DND-41 (cell line): Measurements from ENCODE around the gene LRP1.

Experiments used
- ATAC-seq: fragments of 200-7000 bp; cut with Tn5 transposase; 3 replicates; pipeline ENCODE4 v1.9.1; 2021; ENCODE audit warnings: low read depth; ENCODE audit not compliant: insufficient read depth
- DNase-seq: peaks from one replicate; pipeline ENCODE4 v3.0.0-alpha.2; 2020
- H2AFZ ChIP-seq: 2 replicates; pipeline ENCODE4 v1.6.0; 2012; ENCODE audit warnings: low read depth, low read length
- H3K27ac ChIP-seq: 2 replicates; pipeline ENCODE4 v1.5.1; 2012; ENCODE audit warnings: low read length, inconsistent platforms
- H3K27me3 ChIP-seq: fragments of 200-600 bp; sonication (generic); 2 replicates; pipeline ENCODE4 v1.6.0; 2012; ENCODE audit warnings: low read length, mild to moderate bottlenecking, inconsistent platforms; ENCODE audit not compliant: insufficient read depth, poor library complexity
- H3K36me3 ChIP-seq: 2 replicates; pipeline ENCODE4 v1.5.1; 2012; ENCODE audit warnings: low read length, inconsistent platforms; ENCODE audit not compliant: insufficient read depth
- H3K4me1 ChIP-seq: 2 replicates; pipeline ENCODE4 v1.5.1; 2012; ENCODE audit warnings: mild to moderate bottlenecking, low read length; ENCODE audit not compliant: insufficient read depth
- H3K4me2 ChIP-seq: 2 replicates; pipeline ENCODE4 v1.6.0; 2012; ENCODE audit warnings: mild to moderate bottlenecking, moderate library complexity, low read length, inconsistent platforms; ENCODE audit not compliant: insufficient read depth
- H3K4me3 ChIP-seq, 2 experiments: fragments of 200-600 bp in 1 of 2; shearing (Covaris generic) in 1 of 2; 2 replicates each; pipeline ENCODE4 v1.5.1; 2012 to 2016; ENCODE audit warnings: inconsistent platforms in 2 of 2, low read length in 2 of 2, mild to moderate bottlenecking in 2 of 2, low read depth in 1 of 2, moderate library complexity in 1 of 2
- H3K79me2 ChIP-seq: 2 replicates; pipeline ENCODE4 v1.6.0; 2012; ENCODE audit warnings: low read length, inconsistent platforms; ENCODE audit not compliant: insufficient read depth
- H3K9ac ChIP-seq: 2 replicates; pipeline ENCODE4 v1.6.0; 2012; ENCODE audit warnings: low read depth, mild to moderate bottlenecking, inconsistent platforms, low read length, moderate library complexity
- H3K9me3 ChIP-seq: 2 replicates; pipeline ENCODE4 v1.5.1; 2012; ENCODE audit warnings: low read length, moderate library complexity, mild to moderate bottlenecking, inconsistent platforms; ENCODE audit not compliant: insufficient read depth, severe bottlenecking
- H4K20me1 ChIP-seq: 2 replicates; pipeline ENCODE4 v1.6.0; 2012; ENCODE audit warnings: low read length; ENCODE audit not compliant: insufficient read depth
- EZH2 ChIP-seq: IDR thresholded peaks from 3 replicates; pipeline ENCODE4 v1.6.1; 2012; ENCODE audit warnings: borderline replicate concordance, low read depth, mild to moderate bottlenecking, moderate library complexity, low read length, inconsistent platforms; ENCODE audit not compliant: severe bottlenecking
- TF ChIP-seq, protein P1 (sequence below): IDR thresholded peaks from 2 replicates; pipeline ENCODE4 v1.5.1; 2012; ENCODE audit warnings: borderline replicate concordance, low read length, moderate library complexity, mild to moderate bottlenecking; ENCODE audit not compliant: poor library complexity, severe bottlenecking; ENCODE audit errors: extremely low read depth

LRP1 gene

DNA sequence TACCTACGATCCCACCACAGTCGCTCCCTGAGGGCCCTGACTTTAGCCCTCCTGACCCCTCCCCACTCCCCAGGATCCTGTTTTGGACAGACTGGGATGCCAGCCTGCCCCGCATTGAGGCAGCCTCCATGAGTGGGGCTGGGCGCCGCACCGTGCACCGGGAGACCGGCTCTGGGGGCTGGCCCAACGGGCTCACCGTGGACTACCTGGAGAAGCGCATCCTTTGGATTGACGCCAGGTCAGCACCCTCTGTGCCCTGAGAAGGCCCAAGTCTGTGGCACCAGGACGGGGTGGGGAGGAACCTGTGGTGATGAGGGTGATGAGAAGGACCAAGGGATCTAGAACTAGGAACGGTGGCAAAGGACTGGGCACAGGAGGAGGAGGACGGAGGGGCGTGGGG, 49.1 kb downstream of the LRP1 start:
- no peak overlapping the region for H3K9ac ChIP-seq
- DNase-seq, result no peak
- no peak overlapping the region for H3K4me3 ChIP-seq
- no peaks in the 10 kb centered on the region for H3K9me3 ChIP-seq
- no peaks in the 10 kb centered on the region for H3K79me2 ChIP-seq
- no peak overlapping the region for H2AFZ ChIP-seq
- no peak overlapping the region for H3K4me2 ChIP-seq
- TF ChIP-seq EZH2, result no peak
- TF ChIP-seq, protein P1, sequence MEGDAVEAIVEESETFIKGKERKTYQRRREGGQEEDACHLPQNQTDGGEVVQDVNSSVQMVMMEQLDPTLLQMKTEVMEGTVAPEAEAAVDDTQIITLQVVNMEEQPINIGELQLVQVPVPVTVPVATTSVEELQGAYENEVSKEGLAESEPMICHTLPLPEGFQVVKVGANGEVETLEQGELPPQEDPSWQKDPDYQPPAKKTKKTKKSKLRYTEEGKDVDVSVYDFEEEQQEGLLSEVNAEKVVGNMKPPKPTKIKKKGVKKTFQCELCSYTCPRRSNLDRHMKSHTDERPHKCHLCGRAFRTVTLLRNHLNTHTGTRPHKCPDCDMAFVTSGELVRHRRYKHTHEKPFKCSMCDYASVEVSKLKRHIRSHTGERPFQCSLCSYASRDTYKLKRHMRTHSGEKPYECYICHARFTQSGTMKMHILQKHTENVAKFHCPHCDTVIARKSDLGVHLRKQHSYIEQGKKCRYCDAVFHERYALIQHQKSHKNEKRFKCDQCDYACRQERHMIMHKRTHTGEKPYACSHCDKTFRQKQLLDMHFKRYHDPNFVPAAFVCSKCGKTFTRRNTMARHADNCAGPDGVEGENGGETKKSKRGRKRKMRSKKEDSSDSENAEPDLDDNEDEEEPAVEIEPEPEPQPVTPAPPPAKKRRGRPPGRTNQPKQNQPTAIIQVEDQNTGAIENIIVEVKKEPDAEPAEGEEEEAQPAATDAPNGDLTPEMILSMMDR, result no peak
- no peaks in the 10 kb centered on the region for H3K27me3 ChIP-seq
- no peaks in the 10 kb centered on the region; the same call in 1 of the 2 replicates for H4K20me1 ChIP-seq
- no peak overlapping the region for H3K27ac ChIP-seq
- no peaks in the 10 kb centered on the region for H3K4me1 ChIP-seq
- H3K36me3 ChIP-seq, result no peaks in the 10 kb centered on the region
- no peak for ATAC-seq

DNA sequence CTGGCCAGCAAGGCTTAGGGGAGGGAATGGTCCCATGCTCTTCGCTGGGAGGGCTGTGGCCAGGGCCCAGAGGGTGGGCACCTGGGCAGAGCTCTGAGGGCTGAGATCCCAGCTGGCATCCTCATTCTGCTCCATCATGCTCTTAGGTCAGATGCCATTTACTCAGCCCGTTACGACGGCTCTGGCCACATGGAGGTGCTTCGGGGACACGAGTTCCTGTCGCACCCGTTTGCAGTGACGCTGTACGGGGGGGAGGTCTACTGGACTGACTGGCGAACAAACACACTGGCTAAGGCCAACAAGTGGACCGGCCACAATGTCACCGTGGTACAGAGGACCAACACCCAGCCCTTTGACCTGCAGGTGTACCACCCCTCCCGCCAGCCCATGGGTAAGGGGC, 49.9 kb downstream of the LRP1 start:
- DNase-seq, result no peak
- H4K20me1 ChIP-seq, result no peaks in the 10 kb centered on the region; the same call in 1 of the 2 replicates
- no peaks in the 10 kb centered on the region for H3K4me1 ChIP-seq
- H3K9me3 ChIP-seq, result no peaks in the 10 kb centered on the region
- no peak overlapping the region for H3K27ac ChIP-seq
- ATAC-seq, result no peak
- no peaks in the 10 kb centered on the region for H3K79me2 ChIP-seq
- TF ChIP-seq, protein P1, result no peak
- TF ChIP-seq EZH2, result no peak
- no peak overlapping the region for H3K9ac ChIP-seq
- H3K4me2 ChIP-seq, result no peak overlapping the region
- H3K36me3 ChIP-seq, result no peaks in the 10 kb centered on the region
- no peak overlapping the region for H2AFZ ChIP-seq
- no peak overlapping the region for H3K4me3 ChIP-seq
- no peaks in the 10 kb centered on the region for H3K27me3 ChIP-seq

DNA sequence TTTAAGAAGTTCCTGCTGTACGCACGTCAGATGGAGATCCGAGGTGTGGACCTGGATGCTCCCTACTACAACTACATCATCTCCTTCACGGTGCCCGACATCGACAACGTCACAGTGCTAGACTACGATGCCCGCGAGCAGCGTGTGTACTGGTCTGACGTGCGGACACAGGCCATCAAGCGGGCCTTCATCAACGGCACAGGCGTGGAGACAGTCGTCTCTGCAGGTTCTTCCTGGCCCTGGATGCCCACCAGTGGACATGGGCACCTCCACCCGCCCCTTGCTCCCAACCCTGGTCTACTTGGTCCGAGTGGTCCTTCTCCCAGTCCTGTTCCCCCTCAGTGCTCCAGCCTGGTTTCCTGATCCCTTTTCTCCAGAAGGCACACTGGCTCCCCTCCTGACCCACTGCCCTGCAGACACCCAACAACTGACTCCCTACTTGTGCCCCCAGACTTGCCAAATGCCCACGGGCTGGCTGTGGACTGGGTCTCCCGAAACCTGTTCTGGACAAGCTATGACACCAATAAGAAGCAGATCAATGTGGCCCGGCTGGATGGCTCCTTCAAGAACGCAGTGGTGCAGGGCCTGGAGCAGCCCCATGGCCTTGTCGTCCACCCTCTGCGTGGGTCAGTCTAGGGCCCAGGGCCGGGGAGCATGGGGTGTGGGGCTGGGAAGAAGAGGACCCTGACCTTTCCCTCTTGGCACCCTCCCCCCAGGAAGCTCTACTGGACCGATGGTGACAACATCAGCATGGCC, 51.2 kb downstream of the LRP1 start:
- Histone ChIP-seq H3K9me3 (no peaks in the 10 kb centered on the region), H3K27me3 (no peaks in the 10 kb centered on the region), H4K20me1 (peaks cover 3% of the 10 kb centered on the region), H3K79me2 (no peaks in the 10 kb centered on the region), H3K36me3 (no peaks in the 10 kb centered on the region), H2AFZ (no peak overlapping the region), H3K4me1 (no peaks in the 10 kb centered on the region), H3K4me2 (no peak overlapping the region), H3K27ac (no peak overlapping the region), H3K4me3 (no peak overlapping the region), H3K9ac (no peak overlapping the region)
- DNase-seq (no peak), ATAC-seq (no peak)
- no peak for TF ChIP-seq EZH2
- TF ChIP-seq, protein P1, result no peak
